K562 treated with DMSO at 1 percent for 48 hours (cell line): ENCODE data around the gene C18orf63. TPM values are rescaled to one million over a fixed set of nuclear protein-coding genes. Genes with fewer than 3 reads are reported as not detected.

Experiments used
- total RNA-seq: library from RNA; unstranded; fragments of 300-600 nt; gene quantifications from 2 replicates; pipeline ENCODE4 v1.2.3, GENCODE V29; 2022; ENCODE audit warnings: low replicate concordance; ENCODE audit errors: extremely low read depth

Gene C18orf63
- total RNA-seq = not detected in 2 replicates

GRCh38 chr18:74315464-74316256 lies at the start of gene C18orf63:
C18orf63 (plus strand) TSS chr18:74315839; CDS start chr18:74317866, 2,027 bp downstream.

DNA sequence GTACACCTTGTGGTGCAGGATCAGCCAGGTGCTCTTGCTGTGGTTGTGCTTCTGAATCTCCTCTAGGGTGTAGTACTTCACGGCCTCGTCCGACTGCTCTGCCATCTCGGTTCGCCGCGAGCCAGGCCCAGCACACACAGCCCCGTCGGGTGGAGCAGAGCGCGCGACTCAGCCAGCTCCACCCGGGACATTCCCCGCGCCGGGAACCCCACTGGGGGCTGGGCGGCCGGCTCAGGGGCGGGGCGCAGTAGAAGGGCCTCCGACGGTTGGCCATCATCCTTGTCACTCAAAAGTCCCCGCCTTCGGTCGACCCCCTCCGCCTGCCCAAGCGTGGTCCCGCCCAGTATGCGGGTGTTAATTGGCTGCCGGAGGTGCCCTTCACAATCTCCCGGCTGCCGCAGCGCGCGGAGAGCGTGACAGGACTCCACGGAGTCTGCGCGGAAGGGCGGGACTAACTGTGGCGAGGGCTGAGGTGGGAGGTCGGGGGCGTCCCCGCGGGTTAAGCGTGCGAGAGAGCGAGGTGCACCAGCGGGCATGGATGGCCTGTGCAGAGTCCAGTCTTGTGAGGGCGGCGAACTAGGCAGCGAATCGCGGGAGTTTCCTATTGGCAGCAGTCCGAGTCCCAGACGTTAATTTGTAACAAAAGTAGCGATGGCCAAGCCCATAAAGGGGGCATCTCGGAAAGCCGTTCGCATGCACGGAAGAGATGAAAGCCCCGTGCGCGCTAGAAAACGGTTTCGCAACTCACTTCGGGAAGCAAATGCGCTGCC lies 23.7 kb upstream of the C18orf63 start, which contains the start of gene CYB5A:
TSS of gene CYB5A (minus strand) at position 193 of the 770 bp plus-strand sequence. CDS start at position 105, 88 bp downstream.

Other genes with a start within 250 kb of the C18orf63 start
- gene FBXO15, start 168.0 kb upstream of the C18orf63 start, total RNA-seq = not detected in 2 replicates
- gene TIMM21, start 167.3 kb upstream of the C18orf63 start, total RNA-seq = not detected in 2 replicates
- gene CYB5A, start 23.9 kb upstream of the C18orf63 start, total RNA-seq = not detected in 2 replicates
- not detected in 2 replicates for gene DIPK1C, start 141.5 kb downstream of the C18orf63 start, total RNA-seq
- not detected in 2 replicates for gene CNDP2, start 180.5 kb downstream of the C18orf63 start, total RNA-seq
- not detected in 2 replicates for gene CNDP1, start 218.7 kb downstream of the C18orf63 start, total RNA-seq